Mesendoderm (in vitro differentiated cells): ENCODE results near the gene MCFD2.

Experiments
- DNase-seq: peaks from one replicate; pipeline ENCODE4 v3.0.0; 2013
- H2AK5ac ChIP-seq: 2 replicates; pipeline ENCODE4 v1.6.1; 2013; ENCODE audit warnings: low read length, inconsistent platforms
- H2BK120ac ChIP-seq: 2 replicates; pipeline ENCODE4 v1.6.1; 2013; ENCODE audit warnings: low read depth, mild to moderate bottlenecking, low read length, moderate library complexity, mixed read lengths
- H2BK15ac ChIP-seq: replicated peaks from 2 replicates; pipeline ENCODE4 v1.6.1; 2013; ENCODE audit warnings: low read depth, mild to moderate bottlenecking, moderate library complexity
- H2BK5ac ChIP-seq: 2 replicates; pipeline ENCODE4 v1.6.1; 2013; ENCODE audit warnings: low read length, inconsistent platforms
- H3K18ac ChIP-seq: 2 replicates; pipeline ENCODE4 v1.6.1; 2013; ENCODE audit warnings: mild to moderate bottlenecking, low read length, mixed read lengths
- H3K23ac ChIP-seq: one replicate; pipeline ENCODE4 v1.6.1; 2013; ENCODE audit warnings: low read length
- H3K27ac ChIP-seq: 2 replicates; pipeline ENCODE4 v1.5.1; 2013; ENCODE audit warnings: low read depth, mild to moderate bottlenecking, inconsistent platforms, low read length, moderate library complexity
- H3K27me3 ChIP-seq: 2 replicates; pipeline ENCODE4 v1.6.1; 2013; ENCODE audit warnings: low read length, control low read depth, mild to moderate bottlenecking, inconsistent platforms; ENCODE audit not compliant: insufficient read depth, poor library complexity
- H3K36me3 ChIP-seq: 2 replicates; pipeline ENCODE4 v1.6.1; 2013; ENCODE audit warnings: low read length, inconsistent platforms; ENCODE audit not compliant: control insufficient read depth, insufficient read depth
- H3K4ac ChIP-seq: one replicate; pipeline ENCODE4 v1.6.1; 2013; ENCODE audit warnings: low read depth, mild to moderate bottlenecking, low read length, moderate library complexity
- H3K4me1 ChIP-seq: 2 replicates; pipeline ENCODE4 v1.6.1; 2013; ENCODE audit warnings: low read depth, low read length, inconsistent platforms; ENCODE audit not compliant: control insufficient read depth
- H3K4me2 ChIP-seq: 2 replicates; pipeline ENCODE4 v1.6.1; 2013; ENCODE audit warnings: low read length
- H3K4me3 ChIP-seq: 2 replicates; pipeline ENCODE4 v1.5.1; 2013; ENCODE audit warnings: mild to moderate bottlenecking, low read length
- H3K56ac ChIP-seq: one replicate; pipeline ENCODE4 v1.6.1; 2013; ENCODE audit warnings: low read length
- H3K79me1 ChIP-seq: 2 replicates; pipeline ENCODE4 v1.6.1; 2013; ENCODE audit warnings: low read length, inconsistent platforms
- H3K79me2 ChIP-seq: 2 replicates; pipeline ENCODE4 v1.6.1; 2013; ENCODE audit warnings: mild to moderate bottlenecking, low read length; ENCODE audit not compliant: control insufficient read depth, insufficient read depth
- H3K9ac ChIP-seq: 2 replicates; pipeline ENCODE4 v1.6.1; 2013; ENCODE audit warnings: low read length, inconsistent platforms
- H4K5ac ChIP-seq: one replicate; pipeline ENCODE4 v1.6.1; 2013; ENCODE audit warnings: low read length
- H4K8ac ChIP-seq: one replicate; pipeline ENCODE4 v1.6.1; 2013; ENCODE audit warnings: low read depth, mild to moderate bottlenecking, control low read depth, low read length, moderate library complexity
- WGBS: extraction: QIAGEN DNeasy Blood & Tissue Kit; methylation state at CpG from one replicate; pipeline ENCODE4 v1.1.7; 2013; ENCODE audit warnings: low lambda C conversion rate, missing lambda C conversion rate; ENCODE audit not compliant: insufficient coverage; ENCODE audit errors: extremely low coverage; 5-methylcytosine and 5-hydroxymethylcytosine counted together

MCFD2 gene

GRCh38 chr2:46952171-46952570, 36.6 kb upstream of the MCFD2 start:
- no peak overlapping the region for H3K4me2 ChIP-seq
- no peak overlapping the region for H2BK15ac ChIP-seq
- H3K27ac ChIP-seq: no peak overlapping the region
- H3K9ac ChIP-seq: no peak overlapping the region
- no peak overlapping the region for H4K5ac ChIP-seq
- peaks cover 5% of the 10 kb centered on the region for H3K36me3 ChIP-seq
- no peak overlapping the region for H3K4me3 ChIP-seq
- no peak overlapping the region for H3K4ac ChIP-seq
- no CpG with 5 or more reads among the region's 3 CpGs for WGBS
- H2AK5ac ChIP-seq: no peak overlapping the region
- H3K79me2 ChIP-seq: peaks cover 4% of the 10 kb centered on the region
- H3K4me1 ChIP-seq: peaks cover 2% of the 10 kb centered on the region
- H3K79me1 ChIP-seq: peaks cover 7% of the 10 kb centered on the region
- H3K23ac ChIP-seq: no peak overlapping the region
- no peak overlapping the region for H2BK5ac ChIP-seq
- no peak overlapping the region for H2BK120ac ChIP-seq
- H3K18ac ChIP-seq: no peak overlapping the region
- H3K56ac ChIP-seq: no peak overlapping the region
- H4K8ac ChIP-seq: no peak overlapping the region
- H3K27me3 ChIP-seq: no peaks in the 10 kb centered on the region
- no peak for DNase-seq

GRCh38 chr2:46951290-46952064, 35.9 kb upstream of the MCFD2 start:
- Histone ChIP-seq H3K4me3 (no peak overlapping the region), H3K56ac (no peak overlapping the region), H4K5ac (no peak overlapping the region), H3K9ac (no peak overlapping the region), H3K79me2 (peaks cover 4% of the 10 kb centered on the region), H3K23ac (no peak overlapping the region), H2AK5ac (no peak overlapping the region), H4K8ac (no peak overlapping the region), H3K18ac (no peak overlapping the region), H3K4me2 (no peak overlapping the region), H2BK15ac (no peak overlapping the region), H3K79me1 (peaks cover 7% of the 10 kb centered on the region), H3K27me3 (no peaks in the 10 kb centered on the region), H3K4me1 (peaks cover 2% of the 10 kb centered on the region), H2BK120ac (no peak overlapping the region), H3K36me3 (peaks cover 2% of the 10 kb centered on the region), H3K27ac (no peak overlapping the region), H2BK5ac (no peak overlapping the region), H3K4ac (no peak overlapping the region)
- no peak for DNase-seq
- no CpG with 5 or more reads among the region's 9 CpGs for WGBS

- H4K5ac ChIP-seq: no peak overlapping the region
- H3K18ac ChIP-seq: no peak overlapping the region
- H2AK5ac ChIP-seq: no peak overlapping the region
- H2BK5ac ChIP-seq: no peak overlapping the region
- no peak overlapping the region for H3K27ac ChIP-seq
- no peak overlapping the region for H3K4ac ChIP-seq
- no peak overlapping the region for H3K23ac ChIP-seq
- no peak overlapping the region for H4K8ac ChIP-seq
- no peaks in the 10 kb centered on the region for H3K27me3 ChIP-seq
- H3K79me2 ChIP-seq: peaks cover 4% of the 10 kb centered on the region
- H3K4me1 ChIP-seq: peaks cover 2% of the 10 kb centered on the region
- no peak overlapping the region for H3K4me2 ChIP-seq
- H3K4me3 ChIP-seq: no peak overlapping the region
- no peak overlapping the region for H3K56ac ChIP-seq
- no CpG with 5 or more reads among the region's 8 CpGs for WGBS
- H3K79me1 ChIP-seq: peaks cover 7% of the 10 kb centered on the region
- H2BK120ac ChIP-seq: no peak overlapping the region
- DNase-seq: no peak
- no peak overlapping the region for H3K9ac ChIP-seq
- peaks cover 2% of the 10 kb centered on the region for H3K36me3 ChIP-seq
- no peak overlapping the region for H2BK15ac ChIP-seq
Measured at GRCh38 chr2:46950314-46950713, 34.7 kb upstream of the MCFD2 start.

- DNase-seq: no peak
- Histone ChIP-seq H3K4me3 (no peak overlapping the region), H3K36me3 (peaks cover 2% of the 10 kb centered on the region), H2BK120ac (no peak overlapping the region), H2BK5ac (no peak overlapping the region), H2AK5ac (no peak overlapping the region), H3K27me3 (no peaks in the 10 kb centered on the region), H3K79me1 (peaks cover 7% of the 10 kb centered on the region), H4K5ac (no peak overlapping the region), H3K9ac (no peak overlapping the region), H3K4me1 (no peaks in the 10 kb centered on the region), H3K18ac (no peak overlapping the region), H3K56ac (no peak overlapping the region), H3K27ac (no peak overlapping the region), H3K23ac (no peak overlapping the region), H3K4me2 (no peak overlapping the region), H3K79me2 (peaks cover 4% of the 10 kb centered on the region), H3K4ac (no peak overlapping the region), H2BK15ac (no peak overlapping the region), H4K8ac (no peak overlapping the region)
- WGBS: no CpG with 5 or more reads among the region's 11 CpGs
Measured at GRCh38 chr2:46947841-46948240, 32.2 kb upstream of the MCFD2 start.

GRCh38 chr2:46945671-46946070, 30.1 kb upstream of the MCFD2 start:
- Histone ChIP-seq H4K8ac (no peak overlapping the region), H3K4me2 (no peak overlapping the region), H2AK5ac (no peak overlapping the region), H2BK5ac (no peak overlapping the region), H3K4me1 (no peaks in the 10 kb centered on the region), H4K5ac (no peak overlapping the region), H3K23ac (no peak overlapping the region), H3K27me3 (no peaks in the 10 kb centered on the region), H3K4me3 (no peak overlapping the region), H3K4ac (no peak overlapping the region), H3K56ac (no peak overlapping the region), H3K79me1 (peaks cover 7% of the 10 kb centered on the region), H3K79me2 (peaks cover 4% of the 10 kb centered on the region), H3K36me3 (no peaks in the 10 kb centered on the region), H3K9ac (no peak overlapping the region), H3K27ac (no peak overlapping the region), H2BK15ac (no peak overlapping the region), H3K18ac (no peak overlapping the region), H2BK120ac (no peak overlapping the region)
- WGBS: no CpG with 5 or more reads among the region's 7 CpGs
- no peak for DNase-seq
